Keratinocyte (primary cell): Measurements from ENCODE around the gene MVB12B. TPM values are rescaled to one million over a fixed set of nuclear protein-coding genes. Genes with fewer than 3 reads are reported as not detected.

Experiments
- DNase-seq: peaks from one replicate; pipeline ENCODE4 v3.0.0-alpha.2; 2011; ENCODE audit warnings: low read depth, missing footprints, low spot score
- FAIRE-seq: peaks from 2 replicates; lab custom pipeline; 2011; peaks lifted over from hg19 to GRCh38; lab: Jason Lieb, UNC
- H2AFZ ChIP-seq: 2 replicates; pipeline ENCODE4 v1.6.0; 2012; ENCODE audit warnings: low read length, control low read depth, inconsistent platforms; ENCODE audit not compliant: control insufficient read depth
- H3K27ac ChIP-seq: 2 replicates; pipeline ENCODE4 v1.5.1; 2011; ENCODE audit warnings: low read length; ENCODE audit not compliant: control insufficient read depth, insufficient read depth
- H3K27me3 ChIP-seq: 3 replicates; pipeline ENCODE4 v1.6.0; 2011; ENCODE audit warnings: low read length; ENCODE audit not compliant: control insufficient read depth, insufficient read depth; ENCODE audit errors: extremely low read depth
- H3K36me3 ChIP-seq, 2 experiments: 2 replicates in 1 of 2; 3 replicates in 1 of 2; pipeline ENCODE4 v1.5.1; 2011; ENCODE audit warnings: low read length in 2 of 2, mild to moderate bottlenecking in 1 of 2; ENCODE audit not compliant: control insufficient read depth in 2 of 2, insufficient read depth in 2 of 2; ENCODE audit errors: extremely low read depth in 1 of 2
- H3K4me1 ChIP-seq: 3 replicates; pipeline ENCODE4 v1.5.1; 2011; ENCODE audit warnings: low read length; ENCODE audit not compliant: control insufficient read depth, insufficient read depth; ENCODE audit errors: extremely low read depth
- H3K4me2 ChIP-seq: 3 replicates; pipeline ENCODE4 v1.6.0; 2011; ENCODE audit warnings: low read depth, low read length; ENCODE audit not compliant: control insufficient read depth, insufficient read depth; ENCODE audit errors: extremely low read depth
- H3K4me3 ChIP-seq, 3 experiments: fragments of 200-600 bp in 1 of 3; sonication (generic) in 1 of 3; 2 replicates in 2 of 3; 3 replicates in 1 of 3; pipeline ENCODE4 v1.5.1; 2011 to 2016; ENCODE audit warnings: low read length in 3 of 3, mild to moderate bottlenecking in 3 of 3, control low read depth in 2 of 3, inconsistent platforms in 1 of 3, low read depth in 1 of 3, mixed read lengths in 1 of 3, mixed run types in 1 of 3, moderate library complexity in 1 of 3; ENCODE audit not compliant: control insufficient read depth in 2 of 3, insufficient read depth in 2 of 3; ENCODE audit errors: extremely low read depth in 1 of 3
- H3K79me2 ChIP-seq: 2 replicates; pipeline ENCODE4 v1.6.0; 2012; ENCODE audit warnings: low read length; ENCODE audit not compliant: control insufficient read depth, insufficient read depth
- H3K9ac ChIP-seq: 3 replicates; pipeline ENCODE4 v1.6.0; 2011; ENCODE audit warnings: low read length; ENCODE audit not compliant: control insufficient read depth, insufficient read depth; ENCODE audit errors: extremely low read depth
- H3K9me1 ChIP-seq: 3 replicates; pipeline ENCODE4 v1.6.0; 2011; ENCODE audit warnings: low read length; ENCODE audit not compliant: control insufficient read depth, insufficient read depth; ENCODE audit errors: extremely low read depth
- H3K9me3 ChIP-seq: 2 replicates; pipeline ENCODE4 v1.5.1; 2012; ENCODE audit warnings: low read depth, low read length; ENCODE audit not compliant: control insufficient read depth
- H4K20me1 ChIP-seq: 3 replicates; pipeline ENCODE4 v1.6.0; 2011; ENCODE audit warnings: low read length; ENCODE audit not compliant: control insufficient read depth, insufficient read depth; ENCODE audit errors: extremely low read depth
- EZH2 ChIP-seq: IDR thresholded peaks from one replicate; pipeline ENCODE4 v1.6.1; 2012; ENCODE audit warnings: inconsistent platforms, mild to moderate bottlenecking, low read length, moderate library complexity
- dilution Hi-C: fragments of 300-500 bp; cut with MboI; formaldehyde crosslinking; loops from one replicate; pipeline ENCODE4 v1.7.0; 2020; ENCODE audit warnings: low sequenced_read_pairs; ENCODE audit not compliant: extremely low pct_ligation_motif_present
- polyA plus RNA-seq, 5 experiments: library from polyadenylated mRNA; depleted of rRNA in 3 of 5; stranded (reverse) in 3 of 5; stranded (forward) in 1 of 5; unstranded in 1 of 5; fragments of >200 nt; gene quantifications; 1 replicate in 1 of 5; 2 replicates in 3 of 5; 3 replicates in 1 of 5; pipeline versions ENCODE4 v1.2.1 to v1.2.3, GENCODE V29; 2011 to 2012; ENCODE audit warnings: missing spikeins in 2 of 5, low read depth in 1 of 5, low replicate concordance in 1 of 5
- TF ChIP-seq, protein P1 (sequence below), 3 experiments: IDR thresholded peaks in 1 of 3; conservative IDR thresholded peaks in 1 of 3; optimal IDR thresholded peaks in 1 of 3; 2 replicates in 2 of 3; 3 replicates in 1 of 3; pipeline versions ENCODE3 to v1.5.1; 2011; ENCODE audit warnings: low read length in 3 of 3, mild to moderate bottlenecking in 3 of 3, moderate library complexity in 2 of 3, control low read depth in 1 of 3, inconsistent platforms in 1 of 3; ENCODE audit not compliant: insufficient read depth in 2 of 3; ENCODE audit errors: extremely low read depth in 1 of 3

The MVB12B gene
- polyA plus RNA-seq, 1 donor (not counting 4 experiments of a cell fraction or from before 2014, with no cell fraction given), result 1.2 TPM

DNA sequence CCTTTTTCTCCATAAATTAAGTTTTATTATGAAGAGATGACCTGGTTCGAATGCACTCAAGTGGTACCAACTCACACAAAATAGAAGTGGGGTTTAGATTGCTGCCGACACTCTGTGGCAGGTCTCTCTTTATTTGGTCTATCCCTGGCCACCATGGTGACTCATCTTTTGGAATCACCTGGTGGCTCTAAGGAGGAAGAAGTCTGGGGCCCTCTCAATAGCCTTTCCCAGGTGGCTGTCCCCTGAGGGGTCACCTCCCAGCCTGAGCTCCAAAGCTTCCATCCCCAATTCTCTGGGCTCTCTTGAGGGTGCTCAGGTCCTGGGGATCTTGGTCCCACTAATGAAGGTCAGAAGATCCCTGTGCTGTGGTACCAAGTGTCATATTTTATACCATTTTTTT lies 136.8 kb downstream of the MVB12B start:
- H3K36me3 ChIP-seq, result no peaks in the 10 kb centered on the region
- H3K9me1 ChIP-seq, result no peaks in the 10 kb centered on the region
- H3K27ac ChIP-seq, result no peak overlapping the region
- no peak for FAIRE-seq
- no peak overlapping the region for H3K9ac ChIP-seq
- H3K79me2 ChIP-seq, result no peaks in the 10 kb centered on the region
- no peak overlapping the region for H3K4me2 ChIP-seq
- H3K4me3 ChIP-seq, result no peak overlapping the region
- H4K20me1 ChIP-seq, result no peaks in the 10 kb centered on the region
- H3K27me3 ChIP-seq, result no peaks in the 10 kb centered on the region
- no peaks in the 10 kb centered on the region for H3K9me3 ChIP-seq
- no peak for TF ChIP-seq EZH2
- TF ChIP-seq, protein P1, sequence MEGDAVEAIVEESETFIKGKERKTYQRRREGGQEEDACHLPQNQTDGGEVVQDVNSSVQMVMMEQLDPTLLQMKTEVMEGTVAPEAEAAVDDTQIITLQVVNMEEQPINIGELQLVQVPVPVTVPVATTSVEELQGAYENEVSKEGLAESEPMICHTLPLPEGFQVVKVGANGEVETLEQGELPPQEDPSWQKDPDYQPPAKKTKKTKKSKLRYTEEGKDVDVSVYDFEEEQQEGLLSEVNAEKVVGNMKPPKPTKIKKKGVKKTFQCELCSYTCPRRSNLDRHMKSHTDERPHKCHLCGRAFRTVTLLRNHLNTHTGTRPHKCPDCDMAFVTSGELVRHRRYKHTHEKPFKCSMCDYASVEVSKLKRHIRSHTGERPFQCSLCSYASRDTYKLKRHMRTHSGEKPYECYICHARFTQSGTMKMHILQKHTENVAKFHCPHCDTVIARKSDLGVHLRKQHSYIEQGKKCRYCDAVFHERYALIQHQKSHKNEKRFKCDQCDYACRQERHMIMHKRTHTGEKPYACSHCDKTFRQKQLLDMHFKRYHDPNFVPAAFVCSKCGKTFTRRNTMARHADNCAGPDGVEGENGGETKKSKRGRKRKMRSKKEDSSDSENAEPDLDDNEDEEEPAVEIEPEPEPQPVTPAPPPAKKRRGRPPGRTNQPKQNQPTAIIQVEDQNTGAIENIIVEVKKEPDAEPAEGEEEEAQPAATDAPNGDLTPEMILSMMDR (optimal IDR thresholded peaks at IDR 0.05 in 1 of 3, IDR thresholded peaks at IDR 0.05 in 1 of 3, conservative IDR thresholded peaks at IDR 0.05 in 1 of 3; ENCODE audit: extremely low read depth in 1 of 3, insufficient read depth in 2 of 3, low read length in 3 of 3), result no peak
- dilution Hi-C loops, result no loop called here
- H2AFZ ChIP-seq, result no peak overlapping the region
- H3K4me1 ChIP-seq, result no peaks in the 10 kb centered on the region
- no peak for DNase-seq

DNA sequence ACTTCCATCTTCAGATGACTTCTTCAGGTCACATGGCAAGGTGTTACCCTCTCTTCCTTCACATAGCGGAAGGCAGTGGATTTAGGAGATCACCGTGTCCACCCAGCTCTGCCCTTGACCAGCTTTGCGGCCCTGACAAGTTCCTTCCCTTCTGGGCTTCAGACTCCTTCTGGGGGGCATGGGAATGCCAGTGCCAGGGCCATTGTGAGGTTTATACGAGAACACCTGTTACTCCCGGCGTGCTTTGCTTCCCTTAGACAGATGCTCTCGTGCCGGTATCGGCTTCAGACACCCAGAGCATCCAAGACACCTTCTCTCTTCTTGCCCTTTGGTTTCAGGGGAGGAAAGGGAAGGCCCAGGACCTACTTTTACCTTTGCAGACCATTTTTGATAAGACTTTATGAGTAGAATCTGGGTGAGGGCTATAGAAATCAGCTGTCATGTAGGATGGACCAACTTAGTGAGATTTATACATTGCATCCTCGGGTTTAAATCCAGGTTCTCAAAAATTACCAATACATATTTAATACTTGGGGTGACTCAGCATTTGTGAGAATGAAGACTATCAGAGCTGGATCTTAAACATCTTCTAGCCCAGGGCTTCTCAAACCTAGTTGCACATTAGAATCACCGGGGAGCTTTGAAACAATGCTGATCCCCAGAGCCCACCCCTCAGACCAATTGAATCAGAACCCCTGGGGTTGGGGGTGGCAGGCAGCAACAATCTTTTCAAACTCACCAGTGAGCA lies 138.2 kb downstream of the MVB12B start:
- Histone ChIP-seq H3K9me3 (no peaks in the 10 kb centered on the region), H4K20me1 (no peaks in the 10 kb centered on the region), H3K27me3 (no peaks in the 10 kb centered on the region), H3K4me2 (no peak overlapping the region), H3K9ac (no peak overlapping the region), H2AFZ (no peak overlapping the region), H3K9me1 (no peaks in the 10 kb centered on the region), H3K27ac (no peak overlapping the region), H3K4me1 (no peaks in the 10 kb centered on the region), H3K36me3 (no peaks in the 10 kb centered on the region), H3K4me3 (no peak overlapping the region), H3K79me2 (no peaks in the 10 kb centered on the region)
- no peak for FAIRE-seq
- DNase-seq, result no peak
- dilution Hi-C loops, result no loop called here
- TF ChIP-seq, protein P1 (optimal IDR thresholded peaks at IDR 0.05 in 1 of 3, IDR thresholded peaks at IDR 0.05 in 1 of 3, conservative IDR thresholded peaks at IDR 0.05 in 1 of 3; ENCODE audit: extremely low read depth in 1 of 3, insufficient read depth in 2 of 3, low read length in 3 of 3), result no peak
- no peak for TF ChIP-seq EZH2
